ENCODE data around the gene CCDC107. TPM values are rescaled to one million over a fixed set of nuclear protein-coding genes. Genes with fewer than 3 reads are reported as not detected.

Gene CCDC107
- total and polyA plus RNA-seq, 2 of the 13 experiments (the other 11 are each of a cell fraction or from before 2014, with no cell fraction given), result 7.1 to 15.2 TPM

DNA sequence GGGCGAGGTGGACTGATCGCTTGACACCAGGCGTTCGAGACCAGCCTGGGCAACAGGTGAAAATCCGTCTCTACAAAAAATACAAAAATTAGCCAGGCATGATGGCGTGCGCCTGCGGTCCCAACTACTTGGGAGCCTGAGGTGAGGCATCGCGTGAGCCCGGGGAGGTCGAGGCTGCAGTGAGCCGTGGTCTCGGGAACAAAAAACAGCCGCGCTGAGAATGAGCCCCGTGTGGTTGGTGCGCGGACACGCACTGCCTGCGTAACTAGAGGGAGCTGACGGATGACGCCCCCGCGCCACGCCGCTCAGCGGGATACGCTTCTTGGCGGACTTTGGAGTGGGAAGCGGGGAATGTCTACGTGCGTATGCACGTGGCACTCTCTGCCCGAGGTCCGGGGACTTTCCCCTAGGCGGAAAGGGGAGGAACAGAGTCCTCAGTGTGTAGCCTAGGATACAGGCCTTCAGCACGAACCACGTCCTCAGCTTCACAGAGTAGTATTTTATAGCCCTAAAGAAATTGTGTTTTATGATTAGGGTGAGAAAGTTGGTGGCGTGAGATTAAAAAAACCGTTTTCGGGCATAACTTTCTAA is 451 bp upstream of the CCDC107 start, which contains the start of gene RMRP (continued):
- TF ChIP-seq REXO4 (CRISPR knock-in tag; IDR thresholded peaks at IDR 0.05; ENCODE audit: borderline replicate concordance) (0 out of 2 replicates have a peak, but pooled peaks have one; percentile 80), ARHGAP35 (CRISPR knock-in tag; IDR thresholded peaks at IDR 0.05; ENCODE audit: borderline replicate concordance) (peak; percentile 96), TARDBP (CRISPR knock-in tag; IDR thresholded peaks at IDR 0.05) (peak; percentile 98), MED8 (CRISPR knock-in tag; IDR thresholded peaks at IDR 0.05; ENCODE audit: insufficient replicate concordance) (no peak), TBL1XR1 (IDR thresholded peaks at IDR 0.05; ENCODE audit: borderline replicate concordance, low read length, partially characterized antibody) (no peak), KMT2A (CRISPR knock-in tag; IDR thresholded peaks at IDR 0.05) (peak; percentile 29; the same call in 1 of the 2 replicates), ELF3 (CRISPR knock-in tag; IDR thresholded peaks at IDR 0.05) (peak; percentile 97), CBFB (CRISPR knock-in tag; IDR thresholded peaks at IDR 0.05) (peak; percentile 78), ZNF224 (CRISPR knock-in tag; IDR thresholded peaks at IDR 0.05) (0 out of 2 replicates have a peak, but pooled peaks have one; percentile 22), TCF7L2 (IDR thresholded peaks at IDR 0.05; ENCODE audit: low read depth, low read length) (no peak)
- TF ChIP-seq, protein P1, sequence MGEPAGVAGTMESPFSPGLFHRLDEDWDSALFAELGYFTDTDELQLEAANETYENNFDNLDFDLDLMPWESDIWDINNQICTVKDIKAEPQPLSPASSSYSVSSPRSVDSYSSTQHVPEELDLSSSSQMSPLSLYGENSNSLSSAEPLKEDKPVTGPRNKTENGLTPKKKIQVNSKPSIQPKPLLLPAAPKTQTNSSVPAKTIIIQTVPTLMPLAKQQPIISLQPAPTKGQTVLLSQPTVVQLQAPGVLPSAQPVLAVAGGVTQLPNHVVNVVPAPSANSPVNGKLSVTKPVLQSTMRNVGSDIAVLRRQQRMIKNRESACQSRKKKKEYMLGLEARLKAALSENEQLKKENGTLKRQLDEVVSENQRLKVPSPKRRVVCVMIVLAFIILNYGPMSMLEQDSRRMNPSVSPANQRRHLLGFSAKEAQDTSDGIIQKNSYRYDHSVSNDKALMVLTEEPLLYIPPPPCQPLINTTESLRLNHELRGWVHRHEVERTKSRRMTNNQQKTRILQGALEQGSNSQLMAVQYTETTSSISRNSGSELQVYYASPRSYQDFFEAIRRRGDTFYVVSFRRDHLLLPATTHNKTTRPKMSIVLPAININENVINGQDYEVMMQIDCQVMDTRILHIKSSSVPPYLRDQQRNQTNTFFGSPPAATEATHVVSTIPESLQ (CRISPR knock-in tag; conservative IDR thresholded peaks at IDR 0.05), result peak; percentile 98; the same call in 1 of the 2 replicates
- TF ChIP-seq, protein P2, sequence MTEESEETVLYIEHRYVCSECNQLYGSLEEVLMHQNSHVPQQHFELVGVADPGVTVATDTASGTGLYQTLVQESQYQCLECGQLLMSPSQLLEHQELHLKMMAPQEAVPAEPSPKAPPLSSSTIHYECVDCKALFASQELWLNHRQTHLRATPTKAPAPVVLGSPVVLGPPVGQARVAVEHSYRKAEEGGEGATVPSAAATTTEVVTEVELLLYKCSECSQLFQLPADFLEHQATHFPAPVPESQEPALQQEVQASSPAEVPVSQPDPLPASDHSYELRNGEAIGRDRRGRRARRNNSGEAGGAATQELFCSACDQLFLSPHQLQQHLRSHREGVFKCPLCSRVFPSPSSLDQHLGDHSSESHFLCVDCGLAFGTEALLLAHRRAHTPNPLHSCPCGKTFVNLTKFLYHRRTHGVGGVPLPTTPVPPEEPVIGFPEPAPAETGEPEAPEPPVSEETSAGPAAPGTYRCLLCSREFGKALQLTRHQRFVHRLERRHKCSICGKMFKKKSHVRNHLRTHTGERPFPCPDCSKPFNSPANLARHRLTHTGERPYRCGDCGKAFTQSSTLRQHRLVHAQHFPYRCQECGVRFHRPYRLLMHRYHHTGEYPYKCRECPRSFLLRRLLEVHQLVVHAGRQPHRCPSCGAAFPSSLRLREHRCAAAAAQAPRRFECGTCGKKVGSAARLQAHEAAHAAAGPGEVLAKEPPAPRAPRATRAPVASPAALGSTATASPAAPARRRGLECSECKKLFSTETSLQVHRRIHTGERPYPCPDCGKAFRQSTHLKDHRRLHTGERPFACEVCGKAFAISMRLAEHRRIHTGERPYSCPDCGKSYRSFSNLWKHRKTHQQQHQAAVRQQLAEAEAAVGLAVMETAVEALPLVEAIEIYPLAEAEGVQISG (CRISPR knock-in tag; IDR thresholded peaks at IDR 0.05), result peak; percentile 94
- TF ChIP-seq, protein P3, sequence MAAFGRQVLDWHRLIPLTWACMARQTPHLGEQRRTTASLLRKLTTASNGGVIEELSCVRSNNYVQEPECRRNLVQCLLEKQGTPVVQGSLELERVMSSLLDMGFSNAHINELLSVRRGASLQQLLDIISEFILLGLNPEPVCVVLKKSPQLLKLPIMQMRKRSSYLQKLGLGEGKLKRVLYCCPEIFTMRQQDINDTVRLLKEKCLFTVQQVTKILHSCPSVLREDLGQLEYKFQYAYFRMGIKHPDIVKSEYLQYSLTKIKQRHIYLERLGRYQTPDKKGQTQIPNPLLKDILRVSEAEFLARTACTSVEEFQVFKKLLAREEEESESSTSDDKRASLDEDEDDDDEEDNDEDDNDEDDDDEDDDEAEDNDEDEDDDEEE (CRISPR knock-in tag; IDR thresholded peaks at IDR 0.05), result peak; percentile 93; the same call in 1 of the 2 replicates
- TF ChIP-seq, protein P4, sequence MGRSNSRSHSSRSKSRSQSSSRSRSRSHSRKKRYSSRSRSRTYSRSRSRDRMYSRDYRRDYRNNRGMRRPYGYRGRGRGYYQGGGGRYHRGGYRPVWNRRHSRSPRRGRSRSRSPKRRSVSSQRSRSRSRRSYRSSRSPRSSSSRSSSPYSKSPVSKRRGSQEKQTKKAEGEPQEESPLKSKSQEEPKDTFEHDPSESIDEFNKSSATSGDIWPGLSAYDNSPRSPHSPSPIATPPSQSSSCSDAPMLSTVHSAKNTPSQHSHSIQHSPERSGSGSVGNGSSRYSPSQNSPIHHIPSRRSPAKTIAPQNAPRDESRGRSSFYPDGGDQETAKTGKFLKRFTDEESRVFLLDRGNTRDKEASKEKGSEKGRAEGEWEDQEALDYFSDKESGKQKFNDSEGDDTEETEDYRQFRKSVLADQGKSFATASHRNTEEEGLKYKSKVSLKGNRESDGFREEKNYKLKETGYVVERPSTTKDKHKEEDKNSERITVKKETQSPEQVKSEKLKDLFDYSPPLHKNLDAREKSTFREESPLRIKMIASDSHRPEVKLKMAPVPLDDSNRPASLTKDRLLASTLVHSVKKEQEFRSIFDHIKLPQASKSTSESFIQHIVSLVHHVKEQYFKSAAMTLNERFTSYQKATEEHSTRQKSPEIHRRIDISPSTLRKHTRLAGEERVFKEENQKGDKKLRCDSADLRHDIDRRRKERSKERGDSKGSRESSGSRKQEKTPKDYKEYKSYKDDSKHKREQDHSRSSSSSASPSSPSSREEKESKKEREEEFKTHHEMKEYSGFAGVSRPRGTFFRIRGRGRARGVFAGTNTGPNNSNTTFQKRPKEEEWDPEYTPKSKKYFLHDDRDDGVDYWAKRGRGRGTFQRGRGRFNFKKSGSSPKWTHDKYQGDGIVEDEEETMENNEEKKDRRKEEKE (IDR thresholded peaks at IDR 0.05), result no peak
- TF ChIP-seq, protein P5, sequence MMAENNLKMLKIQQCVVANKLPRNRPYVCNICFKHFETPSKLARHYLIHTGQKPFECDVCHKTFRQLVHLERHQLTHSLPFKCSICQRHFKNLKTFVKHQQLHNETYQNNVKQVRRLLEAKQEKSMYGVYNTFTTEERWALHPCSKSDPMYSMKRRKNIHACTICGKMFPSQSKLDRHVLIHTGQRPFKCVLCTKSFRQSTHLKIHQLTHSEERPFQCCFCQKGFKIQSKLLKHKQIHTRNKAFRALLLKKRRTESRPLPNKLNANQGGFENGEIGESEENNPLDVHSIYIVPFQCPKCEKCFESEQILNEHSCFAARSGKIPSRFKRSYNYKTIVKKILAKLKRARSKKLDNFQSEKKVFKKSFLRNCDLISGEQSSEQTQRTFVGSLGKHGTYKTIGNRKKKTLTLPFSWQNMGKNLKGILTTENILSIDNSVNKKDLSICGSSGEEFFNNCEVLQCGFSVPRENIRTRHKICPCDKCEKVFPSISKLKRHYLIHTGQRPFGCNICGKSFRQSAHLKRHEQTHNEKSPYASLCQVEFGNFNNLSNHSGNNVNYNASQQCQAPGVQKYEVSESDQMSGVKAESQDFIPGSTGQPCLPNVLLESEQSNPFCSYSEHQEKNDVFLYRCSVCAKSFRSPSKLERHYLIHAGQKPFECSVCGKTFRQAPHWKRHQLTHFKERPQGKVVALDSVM (CRISPR knock-in tag; IDR thresholded peaks at IDR 0.05), result 0 out of 2 replicates have a peak, but pooled peaks have one; percentile 46
